Erythroblast (primary cell): Measurements from ENCODE around the gene DNAJB12.

ENCODE experiments used
- GATA1 ChIP-seq: IDR thresholded peaks from 2 replicates; pipeline ENCODE4 v1.6.1; 2011; ENCODE audit warnings: low read depth, mild to moderate bottlenecking, control low read depth, low read length, moderate library complexity
- POLR2A ChIP-seq: IDR thresholded peaks from 2 replicates; pipeline ENCODE4 v1.6.1; 2011; ENCODE audit warnings: mild to moderate bottlenecking, low read length

GRCh38 chr10:72320676-72321247, 34.0 kb downstream of the DNAJB12 start:
- TF ChIP-seq POLR2A = peak; percentile 91
- TF ChIP-seq GATA1 = peak; percentile 72
